HUES48 (cell line): ENCODE measurements around the gene KLHDC9.
A peak's percentile ranks its signal among the peaks of the same experiment; 100 is the strongest.

Source experiments
- H3K27ac ChIP-seq: one replicate; pipeline ENCODE4 v1.7.0; 2013; ENCODE audit warnings: low read depth, low read length, inconsistent platforms
- H3K27me3 ChIP-seq: 2 replicates; pipeline ENCODE4 v1.6.1; 2013; ENCODE audit warnings: mild to moderate bottlenecking, low read length; ENCODE audit not compliant: control insufficient read depth, insufficient read depth
- H3K36me3 ChIP-seq: 2 replicates; pipeline ENCODE4 v1.6.1; 2013; ENCODE audit warnings: low read length; ENCODE audit not compliant: control insufficient read depth, insufficient read depth
- H3K4me1 ChIP-seq: 2 replicates; pipeline ENCODE4 v1.6.1; 2013; ENCODE audit warnings: mild to moderate bottlenecking, low read length; ENCODE audit not compliant: control insufficient read depth, insufficient read depth
- H3K4me3 ChIP-seq: 2 replicates; pipeline ENCODE4 v1.5.1; 2013; ENCODE audit warnings: mild to moderate bottlenecking, low read depth, low read length
- H3K9ac ChIP-seq: 2 replicates; pipeline ENCODE4 v1.6.1; 2013; ENCODE audit warnings: mild to moderate bottlenecking, low read depth, low read length, moderate library complexity
- H3K9me3 ChIP-seq: 2 replicates; pipeline ENCODE4 v1.6.1; 2013; ENCODE audit warnings: low read length; ENCODE audit not compliant: control insufficient read depth, insufficient read depth

KLHDC9 gene

DNA sequence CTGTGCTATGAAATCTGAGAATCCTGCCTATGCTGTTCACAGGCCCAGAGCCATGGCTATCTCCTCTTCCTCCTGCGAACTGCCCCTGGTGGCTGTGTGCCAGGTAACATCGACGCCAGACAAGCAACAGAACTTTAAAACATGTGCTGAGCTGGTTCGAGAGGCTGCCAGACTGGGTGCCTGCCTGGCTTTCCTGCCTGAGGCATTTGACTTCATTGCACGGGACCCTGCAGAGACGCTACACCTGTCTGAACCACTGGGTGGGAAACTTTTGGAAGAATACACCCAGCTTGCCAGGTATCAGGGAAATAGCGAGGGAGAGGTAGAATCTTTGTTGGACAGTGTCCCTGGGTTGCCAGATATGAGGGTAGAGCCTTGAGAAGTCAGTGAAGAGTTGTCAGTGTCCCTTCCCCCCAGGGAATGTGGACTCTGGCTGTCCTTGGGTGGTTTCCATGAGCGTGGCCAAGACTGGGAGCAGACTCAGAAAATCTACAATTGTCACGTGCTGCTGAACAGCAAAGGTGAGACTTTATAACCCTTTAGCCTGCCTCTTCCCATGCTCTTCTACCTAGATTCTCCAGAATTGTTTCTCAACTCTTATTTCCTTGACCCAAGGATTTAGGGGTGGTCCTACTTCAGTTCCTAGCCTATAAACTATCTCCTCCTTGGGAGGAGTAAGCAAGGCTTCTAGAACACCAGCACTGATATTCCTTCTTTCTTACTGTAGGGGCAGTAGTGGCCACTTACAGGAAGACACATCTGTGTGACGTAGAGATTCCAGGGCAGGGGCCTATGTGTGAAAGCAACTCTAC, 21.1 kb downstream of the KLHDC9 start:
- Histone ChIP-seq H3K36me3 (peaks cover 47% of the 10 kb centered on the region), H3K4me3 (peak overlapping the region; percentile 98), H3K27ac (peak overlapping the region; percentile 99), H3K9ac (no peak overlapping the region), H3K27me3 (no peaks in the 10 kb centered on the region), H3K4me1 (peaks cover 13% of the 10 kb centered on the region), H3K9me3 (no peaks in the 10 kb centered on the region)

DNA sequence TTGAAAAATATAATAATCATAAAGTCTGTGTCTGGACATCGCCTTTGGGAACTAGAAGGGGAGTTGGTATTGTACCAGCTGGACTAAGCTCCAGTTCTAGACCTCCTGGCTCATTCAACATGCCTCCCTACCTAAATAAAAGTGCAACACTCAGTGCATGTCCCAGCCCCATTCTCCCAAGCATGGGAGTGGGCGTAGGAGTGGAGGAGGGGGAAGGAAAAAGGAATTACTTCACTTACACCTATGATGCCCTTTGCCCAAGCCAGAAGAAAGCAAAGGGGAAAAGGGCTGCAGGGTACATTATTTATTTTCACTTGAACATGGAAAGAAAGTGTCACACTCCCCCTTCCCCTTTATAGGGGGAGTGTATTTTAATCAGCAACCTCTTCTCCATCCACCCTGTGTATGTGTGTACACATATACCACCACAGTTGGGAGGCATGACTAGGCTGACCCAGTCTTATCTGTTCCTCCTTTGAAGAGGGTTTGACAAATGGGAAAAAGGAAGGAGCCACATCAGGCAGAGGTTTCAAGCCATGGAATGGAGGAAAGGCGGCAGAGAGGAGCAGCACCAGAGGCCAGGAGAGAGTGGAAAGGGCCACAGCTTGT, 23.0 kb downstream of the KLHDC9 start:
- Histone ChIP-seq H3K36me3 (peaks cover 61% of the 10 kb centered on the region), H3K9ac (no peak overlapping the region), H3K4me3 (no peak overlapping the region), H3K27me3 (no peaks in the 10 kb centered on the region), H3K4me1 (peaks cover 13% of the 10 kb centered on the region), H3K9me3 (no peaks in the 10 kb centered on the region), H3K27ac (no peak overlapping the region)

DNA sequence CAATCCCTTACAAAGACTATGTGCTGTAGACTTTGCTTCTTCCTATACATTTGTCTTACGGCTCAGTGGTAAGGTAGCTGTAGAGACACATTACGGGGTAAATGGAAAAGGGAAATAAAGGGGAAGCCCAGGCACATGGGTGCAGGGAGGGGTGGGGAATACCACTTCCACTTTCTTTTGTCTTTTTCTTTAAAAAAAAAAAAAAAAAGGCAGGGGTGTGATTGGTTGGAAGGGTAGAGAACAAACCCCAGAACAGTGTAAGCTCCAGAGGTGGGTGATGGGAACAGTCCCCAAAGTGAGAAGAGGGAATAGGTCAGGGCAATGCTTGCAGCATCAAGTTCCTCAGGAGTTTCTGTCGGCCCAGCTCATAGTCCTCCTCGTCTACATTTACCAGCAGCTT, 23.7 kb downstream of the KLHDC9 start:
- H3K27ac ChIP-seq, result no peak overlapping the region

DNA sequence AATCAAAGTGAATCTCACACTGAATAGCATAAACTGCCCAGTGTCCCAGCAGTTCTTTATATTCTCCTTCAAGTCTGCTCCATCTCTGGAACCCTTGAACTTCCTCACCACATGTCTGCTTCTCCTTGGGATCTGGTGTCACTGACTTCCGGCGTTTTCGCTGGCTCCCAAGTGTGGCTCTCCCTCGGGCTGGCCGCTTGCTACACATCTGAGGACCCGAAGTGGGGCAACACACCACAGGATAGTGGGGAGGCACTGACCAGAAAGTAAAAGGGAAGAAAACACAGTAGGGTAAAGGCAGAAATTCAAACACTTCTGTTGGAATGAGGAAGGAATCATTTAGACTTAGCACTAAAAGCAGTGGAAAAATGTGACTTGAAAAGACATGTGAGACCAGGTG, 24.8 kb downstream of the KLHDC9 start:
- Histone ChIP-seq H3K4me3 (no peak overlapping the region), H3K4me1 (peaks cover 13% of the 10 kb centered on the region), H3K9me3 (no peaks in the 10 kb centered on the region), H3K36me3 (peaks cover 76% of the 10 kb centered on the region), H3K27me3 (no peaks in the 10 kb centered on the region), H3K27ac (no peak overlapping the region), H3K9ac (no peak overlapping the region)

More for the DNA sequence above, 23.7 kb downstream of the KLHDC9 start:
- H3K9ac ChIP-seq, result no peak overlapping the region
- peaks cover 65% of the 10 kb centered on the region for H3K36me3 ChIP-seq
- no peak overlapping the region for H3K4me3 ChIP-seq
- H3K27me3 ChIP-seq, result no peaks in the 10 kb centered on the region
- peaks cover 13% of the 10 kb centered on the region for H3K4me1 ChIP-seq
- no peaks in the 10 kb centered on the region for H3K9me3 ChIP-seq

DNA sequence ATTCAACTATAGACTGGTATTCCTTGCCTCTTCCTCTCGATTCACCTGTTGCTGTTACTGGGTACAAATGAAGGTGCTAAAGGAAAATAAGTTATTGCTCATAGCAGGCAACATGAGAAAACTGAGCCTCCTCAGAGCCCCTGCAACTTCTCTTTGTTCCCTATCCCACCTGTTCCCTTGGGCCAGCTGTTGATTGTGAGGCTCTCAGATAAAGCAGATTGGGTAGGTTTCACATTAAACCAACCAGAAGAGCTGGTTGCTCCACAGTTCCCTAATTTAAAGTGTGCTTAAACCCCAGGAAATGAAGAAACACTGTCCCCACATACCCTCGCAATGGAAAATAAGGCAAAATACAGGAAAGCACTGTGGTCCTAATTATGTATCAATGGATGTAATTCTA, 29.5 kb downstream of the KLHDC9 start:
- Histone ChIP-seq H3K27me3 (no peaks in the 10 kb centered on the region), H3K4me3 (no peak overlapping the region), H3K27ac (no peak overlapping the region), H3K9ac (no peak overlapping the region), H3K4me1 (peaks cover 11% of the 10 kb centered on the region), H3K36me3 (peaks cover 72% of the 10 kb centered on the region), H3K9me3 (no peaks in the 10 kb centered on the region)

DNA sequence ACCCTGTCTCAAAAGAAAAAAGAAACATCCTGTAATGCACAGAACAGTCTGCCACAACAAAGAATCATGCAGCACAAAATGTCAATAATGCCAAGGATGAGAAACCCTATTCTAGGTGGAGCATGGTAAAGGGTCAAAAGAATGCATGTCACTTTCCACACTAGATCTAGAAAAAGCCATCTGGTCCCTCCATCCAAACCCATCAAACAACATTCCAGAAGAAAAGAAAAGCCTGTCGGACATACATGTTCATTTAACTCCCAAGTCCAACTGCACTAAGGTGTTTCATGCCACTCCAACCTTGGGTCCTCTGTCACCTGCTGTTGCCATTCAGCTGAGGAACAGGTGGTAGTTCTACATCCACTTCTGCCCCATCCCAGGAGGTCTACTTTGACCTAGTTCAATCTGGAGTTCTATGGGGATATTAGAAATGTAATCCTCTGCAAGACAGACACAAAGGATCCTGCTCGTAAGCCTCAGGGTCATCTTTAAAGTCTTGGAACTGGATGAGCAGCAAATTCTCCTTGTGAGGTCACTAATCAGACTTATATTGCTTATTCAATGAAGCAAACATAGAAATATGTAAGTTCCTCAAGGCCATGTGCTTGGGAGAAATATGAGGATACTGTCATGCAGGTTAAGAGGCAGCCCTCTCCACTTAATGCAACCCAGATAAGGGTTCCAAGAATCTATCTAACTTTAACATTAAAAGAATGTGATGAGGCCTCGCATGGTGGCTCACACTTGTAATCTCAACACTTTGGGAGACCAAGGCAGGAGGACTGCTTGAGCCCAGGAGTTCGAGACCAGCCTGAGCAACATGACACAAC, 30.6 kb downstream of the KLHDC9 start:
- Histone ChIP-seq H3K9me3 (no peaks in the 10 kb centered on the region), H3K9ac (no peak overlapping the region), H3K27ac (no peak overlapping the region), H3K4me1 (peaks cover 11% of the 10 kb centered on the region), H3K4me3 (no peak overlapping the region), H3K36me3 (peaks cover 63% of the 10 kb centered on the region), H3K27me3 (no peaks in the 10 kb centered on the region)

DNA sequence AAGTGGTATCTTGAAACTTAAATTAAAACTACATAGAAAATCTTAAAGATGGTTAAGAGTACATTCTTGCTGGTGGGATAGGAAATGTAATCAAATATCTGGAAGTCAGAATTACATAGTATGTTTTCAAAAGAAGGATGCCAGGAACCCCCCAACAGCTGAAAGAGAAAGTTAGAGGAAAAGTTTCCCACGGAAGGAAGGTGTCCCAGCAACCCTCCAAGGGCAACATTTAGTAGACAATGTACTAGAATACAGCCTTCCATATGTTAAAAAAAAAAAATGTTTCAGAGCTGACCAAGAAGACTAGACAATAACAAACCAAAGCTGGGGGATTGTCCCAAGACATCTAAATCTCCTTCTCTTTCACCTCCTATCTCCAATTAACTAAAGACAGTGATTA, 32.1 kb downstream of the KLHDC9 start:
- Histone ChIP-seq H3K4me1 (peaks cover 11% of the 10 kb centered on the region), H3K9ac (no peak overlapping the region), H3K9me3 (no peaks in the 10 kb centered on the region), H3K36me3 (peaks cover 48% of the 10 kb centered on the region), H3K27ac (no peak overlapping the region), H3K4me3 (0 out of 2 replicates have a peak overlapping the region, but pooled peaks have one; percentile 83), H3K27me3 (no peaks in the 10 kb centered on the region)

DNA sequence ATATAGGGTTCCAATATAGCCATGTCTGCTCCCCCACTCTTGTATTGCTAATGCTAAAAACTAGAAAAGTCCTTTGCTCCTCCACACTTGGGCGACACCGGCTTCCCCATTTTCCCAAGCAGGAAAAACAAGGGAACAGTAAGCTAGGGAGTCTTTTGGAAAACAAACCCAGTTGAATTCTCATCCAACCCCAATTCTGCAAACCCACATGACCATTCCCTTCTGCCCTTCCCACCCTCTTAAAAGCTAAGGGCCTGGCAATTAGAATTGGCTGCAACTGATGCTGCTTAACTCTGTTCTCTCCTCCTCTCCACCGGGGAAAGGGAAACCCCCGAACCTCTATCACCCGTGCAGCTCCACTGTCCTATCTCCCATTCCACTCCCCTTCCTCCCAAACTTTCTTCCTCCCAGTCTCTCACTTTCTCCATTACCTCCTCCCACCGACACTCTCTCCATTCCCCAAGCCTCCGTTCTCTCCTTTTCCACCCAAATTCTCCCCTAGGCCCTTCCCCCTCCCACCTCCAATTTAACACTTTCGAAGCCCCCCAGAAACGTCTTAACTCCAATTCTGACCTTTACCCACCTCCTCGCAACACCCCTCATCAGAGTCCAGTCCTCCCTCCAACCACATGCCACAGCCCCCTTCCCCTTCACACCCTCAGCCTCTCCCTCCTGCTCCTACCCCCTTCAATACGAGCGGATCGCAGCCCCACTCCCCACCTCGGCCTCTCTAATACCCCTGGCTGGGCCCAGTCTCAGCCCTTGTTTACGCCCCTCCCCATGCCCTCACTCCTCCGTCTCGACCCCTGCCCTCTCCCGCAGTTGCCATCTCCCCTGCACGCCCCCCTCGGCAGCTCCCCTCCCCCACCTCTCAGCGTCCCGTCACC, 33.6 kb downstream of the KLHDC9 start:
- Histone ChIP-seq H3K27me3 (no peaks in the 10 kb centered on the region), H3K36me3 (peaks cover 38% of the 10 kb centered on the region), H3K9me3 (no peaks in the 10 kb centered on the region), H3K4me3 (peak overlapping the region; percentile 83), H3K27ac (peak overlapping the region; percentile 94), H3K9ac (peak overlapping the region; percentile 78), H3K4me1 (peaks cover 11% of the 10 kb centered on the region)

DNA sequence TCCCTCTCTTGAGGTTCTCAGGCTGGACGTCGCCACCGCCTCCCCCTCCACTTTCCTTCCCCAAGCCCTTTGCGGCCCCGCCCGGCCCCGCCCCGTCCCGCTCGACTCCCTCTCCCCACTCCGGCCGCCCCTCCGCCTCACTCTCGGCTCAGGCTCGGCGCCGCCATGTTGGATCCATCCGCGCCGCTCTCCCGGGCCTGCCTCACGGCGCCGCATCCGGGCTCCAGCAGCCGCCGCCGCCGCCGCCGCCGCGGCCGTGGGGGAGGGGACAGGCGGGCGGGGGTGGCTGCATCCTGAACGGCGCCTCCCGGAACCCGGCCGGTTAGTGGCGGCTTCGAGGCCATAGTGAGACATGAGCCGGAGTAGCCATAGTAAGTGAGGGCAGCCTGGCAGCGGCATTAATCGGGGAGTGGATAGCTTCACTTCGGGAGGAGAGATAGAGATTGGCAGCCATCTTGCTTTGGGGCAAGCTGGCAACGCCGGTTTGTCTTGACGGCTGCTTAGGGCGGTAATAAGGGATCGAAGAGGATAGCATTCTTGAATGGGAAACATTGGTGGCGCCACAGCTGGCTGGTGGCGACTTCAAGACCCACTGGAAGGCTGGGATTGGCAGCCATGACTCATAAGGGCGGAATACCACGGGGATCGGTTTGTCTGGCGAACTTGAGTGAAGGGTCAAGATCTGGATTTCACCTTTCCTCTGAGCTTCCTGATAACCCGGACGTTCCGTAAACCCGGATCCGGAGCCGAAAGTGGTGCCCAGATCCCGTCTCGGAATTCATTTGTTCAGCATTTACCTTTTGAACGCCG, 34.5 kb downstream of the KLHDC9 start, which contains the start of gene DEDD:
Gene DEDD (minus strand): TSS at position 258 of the 810 bp plus-strand sequence. CDS start 8,205 bp downstream, outside the sequence.
- Histone ChIP-seq H3K9me3 (no peaks in the 10 kb centered on the region), H3K27ac (peak within 1 kb of the TSS; percentile 94), H3K36me3 (peaks cover 30% of the 10 kb centered on the region), H3K4me1 (peaks cover 11% of the 10 kb centered on the region), H3K4me3 (peak within 1 kb of the TSS; percentile 83), H3K27me3 (no peaks in the 10 kb centered on the region), H3K9ac (peak within 1 kb of the TSS; percentile 78)
